NCI-H2081 treated with DMSO at 0.1 percent for 48 hours (cell line): Measurements from ENCODE around the gene DENND4A.

Source experiments
- DNase-seq: peaks from one replicate; lab custom pipeline; 2025; lab: John Stamatoyannopoulos, UW

Gene DENND4A

DNA sequence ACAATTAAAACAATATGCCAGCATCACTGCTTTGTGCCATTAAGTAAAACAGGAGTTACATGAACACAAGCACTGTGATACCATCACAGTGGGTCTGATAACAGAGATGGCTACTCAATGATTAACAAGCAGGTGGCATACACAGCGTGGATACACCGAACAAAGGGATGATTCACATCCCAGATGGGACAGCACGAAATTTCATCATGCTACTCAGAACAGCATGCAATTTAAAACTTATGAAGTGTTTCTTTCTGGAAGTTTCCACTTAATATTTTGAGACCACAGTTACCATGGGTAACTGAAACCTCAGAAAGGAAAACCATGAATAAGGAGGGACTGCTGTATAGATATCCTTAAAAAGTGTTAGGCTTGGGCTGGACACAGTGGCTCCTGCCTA lies 125.8 kb downstream of the DENND4A start:
- no peak for DNase-seq

DNA sequence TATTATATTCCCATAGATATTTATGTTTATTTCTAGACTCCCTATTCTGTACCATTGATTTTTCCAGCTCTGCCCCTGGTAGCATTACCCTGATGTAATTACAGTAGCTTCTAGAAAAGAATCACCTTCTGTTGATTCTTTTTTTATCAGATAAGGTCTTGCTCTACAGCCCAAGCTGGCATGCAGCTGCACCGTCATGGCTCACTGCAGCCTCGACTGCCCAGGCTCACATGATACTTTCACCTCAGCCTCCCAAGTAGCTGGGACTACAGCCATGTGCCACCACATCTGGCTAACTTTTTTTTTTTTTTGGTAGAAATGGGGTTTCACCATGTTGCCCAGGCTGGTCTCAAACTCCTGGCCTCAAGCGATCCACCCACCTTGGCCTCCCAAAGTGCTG lies 128.6 kb downstream of the DENND4A start:
- DNase-seq, result no peak

DNA sequence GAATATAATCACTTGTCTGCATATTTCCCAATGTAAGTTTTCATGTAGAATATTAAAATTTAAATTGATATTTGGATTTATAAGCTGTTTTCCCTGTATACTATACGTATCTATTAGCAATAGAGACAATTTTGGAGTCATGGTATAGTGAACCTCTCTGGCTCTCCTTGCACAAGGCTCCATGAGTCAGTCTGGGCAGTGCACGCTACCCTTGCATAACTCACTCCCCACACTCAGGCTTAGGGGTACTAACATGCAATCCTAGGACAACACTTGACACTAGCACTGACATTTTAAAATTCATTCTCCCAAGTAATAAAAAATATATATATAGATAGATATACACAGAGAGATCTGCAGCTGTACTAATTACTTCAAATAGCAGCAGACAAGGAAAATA lies 131.2 kb downstream of the DENND4A start:
- DNase-seq, result no peak

GRCh38 chr15:65659502-65660052 lies 132.5 kb downstream of the DENND4A start:
- no peak for DNase-seq

GRCh38 chr15:65655457-65655856 lies 136.6 kb downstream of the DENND4A start:
- no peak for DNase-seq

GRCh38 chr15:65655026-65655425 lies 137.1 kb downstream of the DENND4A start:
- DNase-seq, result no peak

- no peak for DNase-seq
Measured at GRCh38 chr15:65653801-65654521, 138.1 kb downstream of the DENND4A start.

DNA sequence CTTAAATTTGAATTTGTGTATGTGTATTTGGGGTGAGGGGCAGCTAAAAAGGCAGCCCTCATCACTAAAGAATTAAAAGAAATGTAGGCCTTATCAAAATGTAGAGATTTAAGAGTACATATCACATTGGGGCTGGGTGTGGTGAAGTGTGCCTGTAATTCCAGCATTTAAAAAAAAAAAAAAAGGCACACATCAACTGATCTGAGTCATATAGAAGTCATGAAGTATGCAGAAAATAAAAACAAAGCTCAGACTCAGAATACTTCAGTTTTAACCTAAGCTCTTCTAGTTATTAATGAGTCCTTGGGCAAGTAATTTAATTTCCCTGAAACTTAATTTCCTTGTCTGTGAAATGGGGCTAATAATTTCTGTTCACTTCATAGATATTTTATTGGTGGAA lies 138.8 kb downstream of the DENND4A start:
- DNase-seq, result no peak

DNA sequence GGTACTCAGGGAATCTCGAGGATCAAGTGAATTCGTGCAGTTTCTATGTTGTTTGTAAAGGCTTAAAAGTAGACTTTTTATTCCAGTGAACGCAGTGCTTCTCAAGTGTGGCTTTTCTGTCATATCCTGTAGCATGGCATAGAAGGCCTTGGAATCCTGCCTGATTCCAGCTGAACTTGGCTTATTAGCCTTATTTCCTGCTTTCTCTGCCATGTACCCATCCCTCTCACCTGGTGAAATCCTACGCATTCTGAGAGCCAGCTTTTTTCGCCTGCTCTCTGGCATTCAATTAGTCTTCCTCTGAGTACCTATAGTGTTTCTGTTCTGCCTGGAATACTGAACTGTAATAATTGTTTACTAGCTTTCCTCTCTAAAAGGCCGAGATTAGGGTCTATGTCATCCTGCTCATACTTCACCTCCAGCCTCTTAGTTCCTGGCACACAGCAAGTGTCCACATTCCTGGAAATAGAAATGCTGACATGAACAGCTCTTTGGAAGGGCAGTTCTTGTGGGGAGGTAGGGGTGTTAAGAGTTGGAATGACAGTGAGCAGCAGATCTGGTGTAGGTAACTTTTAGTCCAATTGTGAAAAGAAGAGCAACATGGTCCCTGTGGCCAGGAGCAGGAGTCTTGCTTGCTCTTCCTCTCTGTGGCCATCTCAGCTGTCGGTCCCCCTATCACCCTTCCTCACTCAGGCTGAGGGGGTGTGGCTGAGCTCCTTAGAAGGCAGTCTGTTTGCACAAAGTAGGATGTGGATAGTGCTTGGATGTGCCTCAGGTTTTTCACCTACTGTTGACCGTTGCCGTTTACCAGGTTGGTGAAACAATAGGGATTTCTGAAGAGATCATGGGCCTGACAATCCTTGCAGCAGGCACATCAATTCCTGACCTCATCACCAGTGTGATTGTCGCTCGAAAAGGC lies 140.0 kb downstream of the DENND4A start:
- no peak for DNase-seq

DNA sequence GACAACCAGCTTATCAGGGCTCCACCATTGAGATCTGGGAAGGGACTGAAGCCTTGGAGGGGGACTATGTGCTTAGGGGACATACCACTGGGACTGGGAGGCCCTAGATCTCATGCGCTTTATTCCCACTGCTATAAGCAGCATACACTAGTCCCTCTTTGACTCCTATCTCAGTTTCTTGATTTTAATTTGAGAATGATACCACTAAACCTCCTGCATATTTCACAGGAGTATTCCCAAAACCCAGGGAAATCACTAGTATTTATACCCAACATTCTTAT lies 141.1 kb downstream of the DENND4A start:
- no peak for DNase-seq

- no peak for DNase-seq
Measured at GRCh38 chr15:65650312-65651041, 141.6 kb downstream of the DENND4A start.

DNA sequence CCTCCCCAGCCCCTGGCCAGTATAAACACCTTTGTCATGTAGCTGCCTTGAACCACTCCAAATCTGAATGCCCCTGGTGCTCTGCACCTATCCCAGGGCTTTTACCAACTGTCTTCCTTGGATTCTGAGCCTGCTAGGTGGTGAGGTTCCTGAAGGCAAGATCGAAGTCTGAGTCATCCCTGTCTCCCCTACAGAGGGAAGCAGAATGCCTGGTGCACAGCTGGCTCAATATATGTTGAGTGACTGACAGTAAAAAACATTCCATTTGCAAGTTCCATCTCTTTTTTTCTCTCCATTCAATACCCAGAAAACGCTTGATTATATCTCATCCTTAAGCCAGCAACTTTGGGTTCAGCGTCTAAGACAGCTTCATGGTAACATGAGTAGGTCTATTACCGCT lies 145.6 kb downstream of the DENND4A start:
- no peak for DNase-seq

GRCh38 chr15:65645392-65645791 lies 146.7 kb downstream of the DENND4A start:
- no peak for DNase-seq

DNA sequence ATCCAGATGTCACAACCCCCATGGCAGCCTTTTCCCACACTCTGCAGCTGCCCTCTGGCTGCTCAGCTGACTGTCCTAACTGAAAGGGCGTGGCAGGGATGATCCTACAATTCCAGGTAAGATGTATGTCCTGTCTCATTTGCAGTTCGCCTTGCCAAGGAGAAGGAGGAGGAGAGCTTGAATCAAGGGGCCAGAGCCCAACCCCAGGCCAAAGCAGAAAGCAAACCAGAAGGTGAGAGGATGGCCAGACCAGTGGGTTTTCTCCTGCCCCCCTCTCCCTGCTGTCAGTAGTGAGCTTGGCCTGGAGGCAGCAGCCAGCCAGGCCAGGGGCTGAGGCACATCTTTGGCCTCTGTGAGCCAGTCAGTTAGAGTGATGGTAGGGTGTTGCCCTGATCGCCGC lies 147.8 kb downstream of the DENND4A start:
- no peak for DNase-seq

- no peak for DNase-seq
Measured at GRCh38 chr15:65642594-65642993, 149.5 kb downstream of the DENND4A start.

DNA sequence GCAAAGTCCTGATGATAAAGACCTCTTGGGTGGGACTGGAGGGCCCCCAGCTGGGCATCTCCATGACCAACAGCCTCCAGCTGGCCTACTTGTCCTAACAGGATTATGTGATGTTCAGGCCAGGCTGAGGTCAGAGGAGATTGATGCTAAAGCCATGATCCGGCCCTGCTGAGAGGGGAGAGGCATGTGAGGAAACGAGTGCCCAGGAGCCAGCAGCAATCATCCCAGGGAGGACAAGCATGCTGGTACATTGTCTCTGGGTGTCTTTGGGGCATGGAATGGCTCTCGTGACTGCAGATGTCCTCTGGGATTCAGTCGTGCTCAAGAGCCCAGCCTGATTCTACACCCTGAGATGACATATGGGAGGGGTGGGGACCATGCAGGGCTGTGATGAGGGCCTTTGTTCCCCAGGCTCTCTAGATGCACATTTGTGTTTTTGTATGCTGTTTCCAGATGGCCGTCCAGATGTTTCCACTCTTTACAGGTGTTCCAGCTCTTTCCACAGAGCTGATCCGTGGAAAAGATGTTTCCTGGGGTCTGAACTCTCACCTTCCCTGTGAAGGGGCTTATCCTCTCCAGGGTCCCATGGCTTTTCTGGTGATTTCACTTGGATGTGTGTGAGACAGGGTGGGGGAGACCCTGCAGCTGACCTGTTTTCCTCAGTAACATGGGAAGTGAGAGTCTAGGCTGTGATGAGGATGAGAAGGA lies 150.2 kb downstream of the DENND4A start:
- DNase-seq, result no peak

GRCh38 chr15:65639509-65639908 lies 152.6 kb downstream of the DENND4A start:
- no peak for DNase-seq

DNA sequence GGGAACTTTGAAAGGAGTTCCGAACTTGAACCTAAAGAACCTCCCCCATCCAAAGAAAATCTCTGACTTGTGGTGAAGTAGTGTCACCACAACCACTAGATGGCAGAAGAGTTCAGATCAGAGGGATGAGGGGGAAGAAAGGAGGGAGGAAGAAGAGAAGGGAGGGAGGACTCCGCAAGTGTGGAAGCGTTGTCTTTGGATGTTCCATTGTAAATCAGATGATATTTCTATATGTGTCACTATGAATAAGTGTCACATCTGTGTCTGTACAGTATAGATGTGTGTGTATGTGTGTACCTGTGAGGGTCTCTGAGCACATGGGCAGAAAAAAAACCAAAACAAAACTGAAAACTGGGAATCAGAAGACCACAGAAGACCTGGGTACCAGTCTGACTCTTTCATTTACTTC lies 153.4 kb downstream of the DENND4A start:
- DNase-seq, result no peak

DNA sequence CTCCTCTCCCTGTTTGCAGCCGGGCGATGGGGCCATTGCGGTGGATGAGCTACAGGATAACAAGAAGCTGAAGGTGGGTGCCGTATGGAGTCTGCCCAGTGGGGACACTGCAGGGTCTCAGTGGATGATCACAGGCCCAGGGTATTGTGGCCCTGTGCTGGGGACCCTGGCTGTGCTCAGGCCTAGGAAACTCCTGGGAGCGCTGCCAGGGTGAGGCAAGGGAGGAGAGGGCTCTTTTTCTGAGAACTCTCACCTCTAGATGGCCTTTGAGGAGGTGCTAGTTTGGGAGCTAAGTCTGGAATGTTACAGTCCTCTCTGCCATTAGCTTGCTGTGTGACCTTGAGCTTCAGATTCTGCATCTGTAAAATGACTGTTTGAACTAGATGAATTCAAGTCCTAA lies 154.0 kb downstream of the DENND4A start:
- no peak for DNase-seq

DNA sequence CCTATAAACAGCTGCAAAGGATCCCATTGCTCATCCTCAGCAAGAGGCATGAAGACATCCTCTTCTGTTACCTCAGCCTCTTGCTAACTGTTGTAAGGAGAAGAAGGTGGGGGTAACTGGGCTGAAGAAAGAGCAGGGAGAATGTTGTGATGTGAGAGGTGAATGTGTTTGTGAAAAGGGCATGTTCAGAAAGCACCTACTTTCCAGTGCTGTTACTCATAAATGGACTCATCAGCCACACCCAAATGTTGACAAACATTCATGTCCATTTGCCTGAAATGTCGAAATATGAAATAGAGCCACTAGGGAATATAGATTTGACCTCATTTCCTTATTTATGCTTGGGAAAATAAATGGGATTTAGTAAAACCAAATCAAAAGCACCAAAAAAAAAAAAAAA lies 157.7 kb downstream of the DENND4A start:
- no peak for DNase-seq

- DNase-seq, result no peak
Measured at GRCh38 chr15:65633752-65634151, 158.3 kb downstream of the DENND4A start.

DNA sequence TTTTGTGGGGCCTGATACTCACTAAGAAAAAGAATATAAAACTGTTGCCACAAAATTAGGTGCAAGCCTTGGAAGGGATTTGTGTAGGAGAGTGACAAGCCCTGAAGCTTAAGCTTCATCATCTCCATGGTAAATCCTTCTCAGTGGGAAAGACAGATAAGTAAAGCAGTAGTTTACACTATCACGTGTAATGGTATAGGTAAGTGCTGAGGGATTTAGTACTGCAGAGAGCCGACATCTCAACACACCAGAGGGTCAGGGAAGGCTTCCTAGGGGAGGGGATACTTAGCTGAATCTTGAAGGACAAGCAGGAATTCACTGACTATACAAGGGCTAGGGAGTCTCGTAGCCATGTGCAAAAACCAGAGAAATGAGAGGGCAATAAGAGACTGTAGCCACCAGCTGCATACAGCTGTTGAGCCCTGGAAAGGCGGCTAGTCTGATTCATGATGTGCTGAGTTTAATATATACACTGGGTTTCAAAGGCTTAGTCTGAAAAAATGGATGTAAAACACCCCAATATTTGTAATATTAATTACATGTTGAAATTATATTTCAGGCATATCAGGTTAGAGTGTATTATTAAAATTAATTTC lies 159.2 kb downstream of the DENND4A start:
- DNase-seq, result no peak
